Activated CD4-positive, alpha-beta T cell treated with anti-CD3 and anti-CD28 coated beads, Interleukin-2, amount 50 U/mL, for 24 hours (primary cell): ENCODE data around the gene MRPS27.

Experiments used
- DNase-seq, 2 donors: peaks; one replicate each; pipeline ENCODE4 v3.0.0-alpha.2; 2020; ENCODE audit warnings: low read depth in 1 of 2, low spot score in 1 of 2

The MRPS27 gene

DNA sequence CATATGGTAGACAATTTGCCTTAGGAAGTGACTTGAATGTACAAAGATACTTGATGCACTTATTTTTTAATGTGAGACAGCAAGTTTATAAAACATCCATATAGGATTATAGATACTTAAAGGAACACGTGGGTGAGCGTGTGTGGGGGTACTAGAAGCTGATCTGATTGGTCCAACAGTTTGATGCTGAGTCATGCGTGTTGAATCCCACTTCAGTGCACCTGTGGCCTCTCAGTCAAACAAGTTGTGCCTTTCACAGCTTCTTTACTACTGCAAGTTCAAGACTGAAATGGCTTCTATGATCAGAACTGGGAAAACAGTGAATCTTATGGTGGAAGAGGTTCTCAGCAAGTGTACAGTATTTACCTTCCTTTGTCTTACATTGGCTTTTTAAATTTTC, 113.9 kb downstream of the MRPS27 start:
- no peak for DNase-seq

DNA sequence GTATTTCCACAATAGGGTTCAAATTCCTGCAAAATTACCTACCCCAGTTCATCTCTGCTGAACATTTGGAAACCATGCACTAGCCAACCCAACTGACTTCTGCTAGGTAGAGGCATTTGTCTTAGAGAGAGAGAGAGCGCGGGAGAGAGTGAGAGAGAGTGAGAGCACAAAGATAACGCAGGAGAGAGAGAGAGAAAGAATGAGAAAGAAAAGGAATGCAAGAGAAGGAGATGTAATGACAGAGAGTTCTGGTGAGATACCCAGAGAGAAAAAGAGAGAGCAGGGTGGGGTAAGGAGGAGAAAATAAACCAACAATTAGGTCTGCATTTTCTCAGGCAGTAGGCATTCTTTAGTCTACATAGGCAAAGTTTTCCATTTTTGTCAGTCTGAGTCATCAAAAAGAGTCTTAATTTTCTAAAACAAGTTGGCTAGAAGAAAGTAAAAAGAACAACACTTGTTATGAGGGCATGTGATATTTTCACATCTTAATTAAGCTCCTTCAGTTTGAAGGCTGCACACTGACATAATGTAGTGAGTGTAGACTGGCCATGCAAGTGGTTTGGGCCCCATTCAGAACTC, 114.5 kb downstream of the MRPS27 start:
- DNase-seq: no peak

DNA sequence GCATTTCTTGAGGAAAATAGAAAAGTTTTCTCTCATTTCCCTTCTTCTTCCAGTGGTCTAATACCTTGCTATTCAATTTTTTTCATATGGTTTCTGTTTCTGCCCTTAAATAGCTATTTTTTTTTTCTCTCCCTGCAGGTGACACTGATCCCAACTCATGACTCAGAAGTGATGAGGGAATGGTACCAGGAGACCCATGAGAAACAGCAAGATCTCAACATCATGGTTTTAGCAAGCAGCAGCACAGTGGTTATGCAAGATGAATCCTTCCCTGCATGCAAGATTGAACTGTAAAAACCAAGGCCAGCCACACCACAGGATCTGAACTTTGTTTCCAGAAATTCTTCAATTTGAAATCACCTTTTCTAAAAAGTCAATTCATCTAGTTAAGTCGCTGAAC, 115.1 kb downstream of the MRPS27 start:
- DNase-seq: no peak

DNA sequence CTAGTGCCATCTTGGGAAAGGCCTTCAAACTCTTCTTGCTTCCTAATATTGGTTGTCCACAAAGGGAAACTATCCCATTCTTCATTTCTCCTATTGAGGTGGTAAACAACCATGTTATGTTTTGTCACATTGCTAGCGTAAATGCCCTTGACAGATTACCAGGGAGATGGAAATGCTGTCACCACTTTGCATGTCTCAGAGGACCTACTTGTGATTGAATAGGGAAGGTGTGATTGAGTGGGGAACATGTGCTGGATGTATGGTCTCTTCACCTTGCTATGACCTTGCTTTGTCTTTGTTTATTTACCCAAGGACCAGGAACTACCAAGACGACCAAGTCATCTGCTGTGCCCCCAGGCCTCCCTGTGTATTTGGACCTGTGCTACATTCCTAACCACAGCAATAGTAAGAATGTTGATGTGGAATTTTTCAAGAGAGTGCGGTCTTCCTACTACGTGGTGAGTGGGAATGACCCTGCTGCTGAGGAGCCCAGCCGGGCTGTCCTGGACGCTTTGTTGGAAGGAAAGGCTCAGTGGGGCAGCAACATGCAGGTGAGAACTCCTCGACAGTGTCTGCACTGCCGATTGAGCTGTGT, 116.7 kb downstream of the MRPS27 start:
- no peak for DNase-seq

DNA sequence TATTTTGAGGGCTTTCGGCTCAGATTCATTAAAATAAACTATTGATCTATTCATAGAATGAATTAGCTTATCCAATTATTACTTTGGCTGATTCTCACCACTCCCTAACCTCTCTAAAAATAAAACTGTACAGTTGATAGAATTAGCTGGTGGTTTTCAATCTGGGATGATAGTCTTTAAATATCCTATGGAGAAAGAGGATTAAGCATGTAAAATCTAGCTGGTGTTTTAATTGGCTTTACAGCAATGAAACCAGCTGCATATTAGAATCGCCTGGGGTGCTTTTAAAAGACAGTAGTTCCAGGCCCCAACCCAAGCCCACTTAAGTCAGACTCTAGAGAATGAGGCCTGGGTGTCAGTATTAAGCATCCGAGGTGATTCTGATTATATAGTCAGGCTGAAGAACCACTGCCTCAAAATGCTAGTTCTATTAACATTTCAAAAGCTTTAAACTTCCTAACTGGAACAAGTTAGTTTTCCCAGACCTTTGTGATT, 117.7 kb downstream of the MRPS27 start:
- DNase-seq: no peak

DNA sequence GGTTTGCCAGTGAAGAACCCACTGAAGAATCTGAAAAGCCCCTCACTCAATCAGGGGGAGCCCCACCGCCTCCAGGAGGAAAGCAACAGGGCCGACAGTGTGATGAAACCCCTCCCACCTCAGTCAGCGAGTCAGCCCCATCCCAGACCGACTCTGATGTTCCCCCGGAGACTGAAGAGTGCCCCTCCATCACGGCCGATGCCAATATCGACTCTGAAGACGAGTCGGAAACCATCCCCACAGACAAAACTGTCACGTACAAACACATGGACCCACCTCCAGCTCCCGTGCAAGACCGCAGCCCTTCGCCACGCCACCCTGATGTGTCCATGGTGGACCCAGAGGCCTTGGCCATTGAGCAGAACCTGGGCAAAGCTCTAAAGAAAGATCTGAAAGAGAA, 120.4 kb downstream of the MRPS27 start:
- DNase-seq: no peak

DNA sequence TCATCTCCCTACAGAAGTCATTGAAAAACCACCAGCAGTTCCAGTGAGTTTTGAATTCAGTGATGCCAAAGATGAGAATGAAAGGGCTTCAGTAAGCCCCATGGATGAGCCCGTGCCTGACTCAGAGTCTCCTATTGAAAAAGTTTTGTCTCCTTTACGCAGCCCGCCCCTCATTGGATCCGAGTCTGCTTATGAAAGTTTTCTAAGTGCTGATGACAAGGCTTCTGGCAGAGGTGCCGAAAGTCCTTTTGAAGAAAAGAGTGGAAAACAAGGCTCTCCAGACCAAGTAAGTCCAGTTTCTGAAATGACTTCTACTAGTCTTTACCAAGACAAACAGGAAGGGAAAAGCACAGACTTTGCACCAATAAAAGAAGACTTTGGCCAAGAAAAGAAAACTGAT, 122.6 kb downstream of the MRPS27 start:
- DNase-seq: no peak

DNA sequence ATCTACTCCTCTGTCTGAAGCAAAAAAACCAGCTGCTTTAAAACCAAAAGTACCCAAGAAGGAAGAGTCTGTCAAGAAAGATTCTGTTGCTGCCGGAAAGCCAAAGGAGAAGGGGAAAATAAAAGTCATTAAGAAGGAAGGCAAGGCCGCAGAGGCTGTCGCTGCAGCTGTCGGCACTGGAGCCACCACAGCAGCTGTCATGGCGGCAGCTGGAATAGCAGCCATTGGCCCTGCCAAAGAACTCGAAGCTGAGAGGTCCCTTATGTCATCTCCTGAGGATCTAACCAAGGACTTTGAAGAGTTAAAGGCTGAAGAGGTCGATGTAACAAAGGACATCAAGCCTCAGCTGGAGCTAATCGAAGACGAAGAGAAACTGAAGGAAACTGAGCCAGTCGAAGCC, 124.5 kb downstream of the MRPS27 start:
- no peak for DNase-seq

DNA sequence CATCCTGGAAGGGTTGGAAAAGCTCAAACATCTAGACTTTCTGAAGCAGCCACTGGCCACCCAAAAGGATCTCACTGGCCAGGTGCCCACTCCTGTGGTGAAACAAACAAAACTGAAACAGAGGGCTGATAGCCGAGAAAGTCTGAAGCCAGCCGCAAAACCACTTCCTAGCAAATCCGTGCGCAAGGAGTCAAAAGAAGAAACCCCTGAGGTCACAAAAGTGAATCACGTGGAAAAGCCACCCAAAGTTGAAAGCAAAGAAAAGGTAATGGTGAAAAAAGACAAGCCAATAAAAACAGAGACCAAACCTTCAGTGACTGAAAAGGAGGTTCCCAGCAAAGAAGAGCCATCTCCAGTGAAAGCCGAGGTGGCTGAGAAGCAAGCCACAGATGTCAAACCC, 125.2 kb downstream of the MRPS27 start:
- no peak for DNase-seq

DNA sequence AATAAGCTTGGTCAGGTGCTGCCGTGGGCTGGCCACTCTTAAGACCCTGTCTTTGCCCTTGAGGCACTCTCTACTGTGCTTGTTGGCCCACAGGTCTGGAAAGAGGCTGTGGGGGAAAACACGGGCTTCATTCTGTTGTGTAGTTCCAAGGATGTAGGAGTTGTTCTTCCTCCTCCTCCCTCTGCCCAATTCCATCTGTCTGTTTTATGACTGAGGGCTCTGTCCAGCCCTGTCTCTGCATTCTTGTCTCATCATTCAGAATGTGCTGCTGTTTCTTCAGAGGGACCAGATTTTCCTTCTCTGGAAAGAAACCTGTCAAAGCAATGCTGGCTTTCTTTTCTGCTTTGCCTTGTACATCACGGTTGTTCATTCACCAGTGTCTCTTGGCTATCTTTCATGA, 128.6 kb downstream of the MRPS27 start:
- no peak for DNase-seq

DNA sequence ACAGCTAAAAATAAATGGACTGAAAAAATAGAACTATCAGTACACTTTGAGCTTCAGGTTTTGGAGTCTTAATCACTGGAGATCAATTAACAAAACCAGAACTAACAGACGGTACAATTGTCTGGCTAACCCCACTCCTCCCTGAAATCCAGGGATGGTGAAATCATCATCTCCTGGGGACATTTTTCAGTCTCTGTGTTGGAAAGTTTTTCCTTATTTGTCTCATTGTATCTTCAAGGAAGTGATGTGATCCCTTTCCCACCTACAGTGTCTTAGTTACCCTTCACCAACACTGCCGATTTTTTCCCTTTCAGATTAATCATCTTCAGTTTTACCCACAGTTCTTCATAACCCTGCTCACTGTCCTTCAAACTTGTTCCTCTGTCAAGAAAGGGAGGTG, 130.9 kb downstream of the MRPS27 start:
- no peak for DNase-seq

DNA sequence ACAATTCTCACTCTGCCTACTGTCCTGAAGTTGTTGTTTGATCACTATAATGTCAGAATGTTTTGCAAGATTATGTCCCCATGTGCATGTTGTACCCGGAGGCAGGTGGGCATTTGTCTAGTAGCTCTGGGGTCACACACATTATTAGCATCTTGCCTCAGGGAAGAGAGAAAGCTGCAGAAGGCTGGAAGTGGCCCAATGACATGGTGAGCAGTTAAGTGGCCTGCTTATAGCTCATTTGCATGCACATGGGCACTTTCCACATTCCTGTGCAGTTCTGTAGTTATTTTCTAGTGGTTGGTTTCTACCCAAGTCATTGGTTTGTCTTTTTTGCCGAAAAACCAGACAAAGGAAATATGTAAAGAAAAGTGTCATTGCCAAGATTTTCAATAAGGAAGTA, 131.9 kb downstream of the MRPS27 start:
- no peak for DNase-seq

DNA sequence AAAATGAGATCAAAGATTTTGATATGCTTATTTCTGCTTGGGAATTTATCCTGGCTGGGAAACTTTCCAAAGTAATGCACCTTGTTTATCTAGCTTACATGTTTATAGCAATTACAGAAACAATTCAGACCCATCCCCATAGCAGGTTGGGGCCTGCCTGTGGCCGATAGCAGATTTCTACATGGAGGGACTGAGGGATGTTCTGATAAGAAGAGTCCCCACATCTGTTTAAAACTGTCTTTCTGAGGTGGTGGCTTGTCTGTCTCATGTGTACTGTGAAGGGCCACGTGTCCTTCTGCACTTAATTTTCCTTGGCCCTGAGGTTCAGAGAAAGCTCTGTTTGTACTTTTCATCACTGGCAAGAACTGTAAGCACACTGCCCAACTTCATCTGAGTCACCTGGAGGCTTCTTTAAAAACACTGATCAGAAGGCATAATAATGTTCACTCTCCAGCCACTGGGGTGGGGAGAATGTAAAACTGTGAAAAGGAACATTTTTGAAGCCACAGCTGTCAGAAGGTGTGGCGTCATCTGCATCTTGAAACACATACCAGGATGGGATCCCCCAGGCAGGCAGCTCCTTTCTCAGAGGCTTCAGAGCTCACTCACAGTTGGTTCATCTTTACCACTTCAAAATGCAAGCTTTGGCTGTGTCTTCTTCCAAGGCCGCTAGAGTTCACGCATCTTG, 132.5 kb downstream of the MRPS27 start:
- no peak for DNase-seq

DNA sequence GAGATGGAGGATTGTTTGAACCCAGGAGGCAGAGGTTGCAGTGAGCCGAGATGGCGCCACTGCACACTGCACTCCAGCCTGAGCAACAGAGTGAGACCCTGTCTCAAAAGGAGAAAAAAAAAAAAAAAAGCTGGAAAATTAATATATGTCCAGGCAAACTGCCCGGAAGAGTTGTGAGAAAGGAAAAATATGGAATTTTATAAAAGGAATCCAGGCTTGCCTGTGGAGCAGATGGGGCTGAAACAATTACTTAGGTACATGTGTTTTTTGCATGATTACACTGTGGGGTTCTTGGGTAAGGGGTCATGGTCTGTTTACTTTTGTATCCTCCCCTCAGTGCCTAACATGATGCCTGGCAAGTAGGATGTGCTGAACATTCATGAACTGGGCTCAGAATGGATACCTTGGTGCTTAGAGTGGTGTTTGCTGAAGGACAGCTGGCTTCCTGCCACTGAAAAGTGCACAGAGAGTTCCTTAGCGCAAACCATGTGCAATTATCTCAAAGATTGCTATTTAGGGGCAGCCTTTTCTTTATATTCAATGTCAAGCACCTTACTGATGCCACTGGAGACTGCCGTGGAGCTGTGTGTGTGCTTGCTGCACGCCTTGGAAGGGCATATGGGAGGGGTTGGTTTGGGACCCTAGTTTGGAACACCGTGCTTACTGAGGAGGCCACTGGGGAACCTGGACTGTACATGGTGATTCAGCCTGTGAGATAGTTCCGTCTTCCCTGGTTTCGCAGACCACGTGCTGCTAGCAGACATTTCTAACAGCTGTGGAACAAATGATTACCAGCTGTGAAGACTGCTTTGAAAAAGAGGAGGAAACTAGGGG, 134.3 kb downstream of the MRPS27 start:
- no peak for DNase-seq

DNA sequence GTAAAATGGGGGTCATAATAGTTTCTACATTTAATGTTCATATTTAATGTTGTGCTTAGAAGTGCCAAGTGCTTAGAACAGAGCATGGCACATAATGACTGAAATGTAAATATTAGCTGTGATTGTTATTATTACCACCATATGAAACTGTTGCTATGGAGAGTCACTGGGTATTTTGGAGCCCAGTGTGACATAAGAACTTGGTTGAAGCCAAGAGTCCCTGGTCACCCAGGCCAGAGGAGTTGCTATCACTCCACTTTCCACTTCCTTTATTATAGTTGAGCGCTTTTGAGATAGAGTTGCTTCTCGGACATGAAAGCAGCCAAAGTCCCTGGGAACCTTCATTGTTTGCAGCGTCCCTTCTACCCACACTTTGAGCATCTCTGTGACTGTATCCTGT, 135.6 kb downstream of the MRPS27 start:
- DNase-seq: no peak

DNA sequence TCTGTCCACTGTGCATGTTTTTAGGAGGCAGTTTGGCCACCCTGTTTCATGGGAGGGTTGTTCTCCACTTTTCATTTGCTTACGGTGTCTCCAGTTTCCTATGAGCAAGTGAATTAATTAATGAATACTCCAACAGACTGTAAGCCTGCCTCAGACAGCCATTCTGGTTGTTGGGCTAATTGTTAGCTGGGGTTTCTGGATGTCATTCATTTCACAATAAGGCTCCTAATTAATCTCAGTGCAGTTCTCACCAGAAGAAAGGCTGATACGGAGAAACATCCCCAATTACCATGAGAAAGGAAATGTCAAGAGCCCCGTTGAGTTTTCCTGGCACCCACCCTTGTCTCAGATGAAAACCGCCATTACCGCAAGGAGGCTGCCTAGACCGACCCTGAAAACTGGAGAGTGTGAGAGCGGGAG, 136.9 kb downstream of the MRPS27 start:
- no peak for DNase-seq

DNA sequence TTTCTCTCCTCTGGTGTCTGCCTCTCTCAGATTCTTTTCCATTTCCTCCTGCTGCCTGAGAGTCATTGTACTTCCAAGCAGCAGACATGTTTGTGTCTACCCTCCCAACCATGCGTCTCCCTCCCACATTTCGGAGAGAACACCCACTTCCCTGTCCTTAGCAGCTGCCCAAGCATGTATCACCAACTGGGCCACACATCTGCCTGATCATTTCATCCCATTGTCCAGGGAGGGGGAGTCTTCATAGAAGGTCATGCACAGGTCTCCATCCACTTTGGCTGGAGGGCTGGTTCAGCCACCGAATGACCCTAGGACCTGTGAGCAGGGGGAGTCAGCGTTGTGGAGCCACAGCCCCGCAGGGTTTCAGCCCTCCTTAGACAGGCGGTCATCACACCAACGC, 137.4 kb downstream of the MRPS27 start:
- no peak for DNase-seq

DNA sequence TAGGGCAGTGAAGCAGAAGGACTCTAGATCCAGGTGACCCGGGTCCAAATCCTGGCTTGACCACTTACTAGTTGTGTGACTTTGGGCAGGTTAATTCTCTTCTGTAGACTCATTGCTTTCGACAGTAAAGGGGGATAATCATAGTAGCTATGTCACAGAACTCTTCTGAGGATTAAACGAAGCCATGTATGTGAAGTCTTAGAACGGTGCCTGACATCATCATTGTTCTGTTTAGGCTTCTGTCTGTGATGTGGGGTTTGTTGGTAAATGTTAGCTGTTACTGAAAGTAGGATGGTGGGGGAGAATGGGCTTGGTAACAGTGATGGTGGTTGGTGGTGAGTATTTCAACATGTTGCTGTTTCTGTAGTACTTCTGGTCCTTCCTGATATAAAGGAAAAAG, 139.1 kb downstream of the MRPS27 start:
- DNase-seq: no peak

DNA sequence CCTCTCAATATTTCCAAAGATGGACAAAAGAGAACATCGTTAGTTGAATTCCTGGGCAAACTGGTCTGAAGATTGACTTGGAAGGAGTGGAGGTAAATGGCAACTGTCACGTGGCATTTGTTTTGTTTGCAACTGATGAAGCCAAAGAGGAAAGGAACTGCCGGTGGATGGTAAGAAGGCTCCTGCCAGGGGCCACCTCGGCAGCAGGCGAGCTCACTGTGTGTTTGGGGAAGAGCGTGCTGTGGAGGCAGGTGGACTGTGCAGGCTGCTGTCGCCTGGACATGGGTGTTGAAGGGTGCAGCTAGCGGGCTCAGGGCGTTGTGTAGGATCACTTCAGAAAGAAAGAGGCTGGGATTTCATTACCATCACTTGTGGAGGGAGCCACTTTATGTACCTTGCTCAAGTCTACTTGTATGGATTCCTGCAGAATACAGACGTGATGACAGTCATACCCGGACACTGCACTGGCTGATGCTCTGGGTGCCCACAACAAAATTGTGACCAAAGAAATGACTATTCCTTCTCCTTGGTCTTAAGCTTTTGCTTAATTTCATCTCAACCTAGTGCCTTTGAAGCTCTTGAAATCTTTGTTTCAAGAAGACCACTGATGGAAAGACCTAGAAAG, 140.1 kb downstream of the MRPS27 start:
- no peak for DNase-seq

DNA sequence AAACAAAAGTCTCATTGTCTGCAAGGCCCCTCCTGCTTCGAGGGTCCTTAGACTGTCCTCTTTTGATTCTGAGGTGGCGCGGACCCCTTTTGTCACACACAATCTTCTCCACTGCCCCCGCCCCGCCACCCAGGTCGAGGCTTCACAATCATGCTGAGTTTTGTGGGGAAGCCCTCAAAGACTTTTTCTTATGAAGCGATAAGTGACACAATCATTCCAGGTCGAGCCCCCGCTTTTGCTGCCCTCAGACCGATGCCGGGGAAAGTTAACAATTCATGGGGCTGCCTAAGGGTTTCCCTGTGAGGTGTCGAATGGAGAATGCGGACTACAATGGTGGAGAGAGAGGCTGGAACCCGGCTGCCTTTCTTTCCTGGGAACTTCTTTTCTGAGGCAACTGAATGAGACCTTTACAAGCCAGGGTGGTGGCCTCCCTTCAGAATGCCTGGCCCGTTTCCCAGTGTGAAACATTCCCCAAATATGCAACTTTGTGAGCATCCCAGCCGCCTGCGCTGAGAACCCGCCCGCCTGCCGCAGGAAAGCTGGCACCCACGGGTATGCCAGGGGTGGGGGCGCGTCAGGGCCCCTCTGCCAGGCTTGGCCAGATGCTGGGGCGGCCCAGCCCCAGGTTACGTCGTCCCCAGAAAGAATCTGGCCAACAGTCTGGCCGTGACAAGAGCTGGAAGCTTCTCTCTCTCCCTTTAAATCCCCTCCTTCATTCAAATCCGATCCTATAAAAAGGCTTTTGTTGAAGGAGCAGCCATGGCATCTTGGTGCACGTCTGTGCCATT, 140.8 kb downstream of the MRPS27 start:
- no peak for DNase-seq

DNA sequence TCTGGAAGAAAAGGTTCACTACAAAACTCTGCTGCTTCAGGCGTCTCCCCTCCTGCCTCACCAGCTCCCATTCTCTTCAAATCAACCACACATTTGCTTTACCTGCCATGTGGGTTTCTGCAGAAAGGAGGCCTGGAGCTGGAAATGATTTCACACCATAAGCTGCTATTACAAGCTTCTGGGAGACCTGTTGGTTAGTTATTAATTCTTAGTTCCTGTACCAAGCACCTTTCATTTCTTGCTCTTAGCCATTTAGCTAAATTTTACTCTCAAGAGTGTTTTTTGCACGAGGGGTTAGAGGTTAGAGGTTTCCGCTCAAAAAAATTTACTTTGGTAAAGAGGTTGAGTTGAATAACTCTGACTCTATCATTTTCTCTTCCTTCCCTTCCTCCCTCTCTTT, 142.5 kb downstream of the MRPS27 start:
- no peak for DNase-seq
